Coronary artery (tissue), 2 donors: Measurements from ENCODE around the gene RND1.

Experiments used
- DNase-seq: peaks from one replicate; pipeline ENCODE4 v3.0.0-alpha.2; 2017; ENCODE audit warnings: low spot score
- H3K27ac ChIP-seq, 2 donors: fragments of 200-600 bp; sonication (generic); one replicate each; pipeline ENCODE4 v1.5.1; 2016 to 2019
- H3K4me3 ChIP-seq: fragments of 200-600 bp; sonication (generic); 2 replicates; pipeline ENCODE4 v1.5.1; 2016; ENCODE audit warnings: mild to moderate bottlenecking, moderate library complexity
- CTCF ChIP-seq: fragments of 200-600 bp; sonication (generic); IDR thresholded peaks from one replicate; pipeline ENCODE4 v1.5.1; 2019; ENCODE audit warnings: antibody characterized with exemption

The RND1 gene

DNA sequence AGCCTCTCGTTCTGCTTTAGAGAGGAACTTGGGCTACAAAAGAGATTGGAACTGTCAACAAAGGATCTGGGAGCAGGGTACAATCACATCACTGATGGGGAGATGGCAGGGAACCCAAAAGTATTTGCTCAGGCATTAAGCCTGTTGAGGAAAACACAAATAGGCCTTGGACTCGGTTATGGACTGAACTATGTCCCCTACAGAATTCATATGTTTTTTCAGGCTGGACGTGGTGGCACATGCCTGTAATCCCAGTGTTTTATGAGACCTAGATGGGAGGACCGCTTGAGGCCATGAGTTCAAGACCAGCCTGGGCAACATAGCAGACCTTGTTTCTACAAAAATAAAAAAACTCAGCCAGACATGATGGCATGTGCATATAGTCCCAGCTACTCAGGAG is 27.6 kb downstream of the RND1 start:
- Histone ChIP-seq H3K4me3 (no peak overlapping the region), H3K27ac (no peak overlapping the region)
- DNase-seq = no peak
- no peak for TF ChIP-seq CTCF

GRCh38 chr12:48832321-48833060 is 33.2 kb downstream of the RND1 start:
- no peak for DNase-seq
- Histone ChIP-seq H3K27ac (no peak overlapping the region), H3K4me3 (no peak overlapping the region)
- no peak for TF ChIP-seq CTCF

DNA sequence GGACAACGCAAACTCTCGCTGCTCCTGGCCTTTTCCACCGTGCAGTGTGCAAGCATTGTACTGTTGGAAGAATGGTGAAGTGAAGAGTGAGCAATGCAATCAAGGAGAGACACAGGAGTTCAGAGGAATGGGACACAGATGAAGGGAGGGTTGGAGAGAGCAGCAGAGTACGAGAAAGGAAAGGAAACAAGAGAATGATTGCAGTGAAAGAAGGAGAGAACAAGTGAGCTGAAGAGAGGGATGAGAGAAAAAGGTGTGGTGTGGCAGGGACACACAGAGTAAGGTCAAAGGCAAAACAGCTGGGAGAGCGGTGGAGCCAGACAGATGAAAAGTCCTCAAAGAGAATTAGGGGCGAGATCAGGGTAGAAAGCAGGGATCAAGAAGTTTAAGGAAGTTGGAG is 34.4 kb downstream of the RND1 start:
- Histone ChIP-seq H3K27ac (no peak overlapping the region), H3K4me3 (no peak overlapping the region)
- TF ChIP-seq CTCF = no peak
- DNase-seq = no peak

- no peak for DNase-seq
- H3K27ac ChIP-seq = no peak overlapping the region
- H3K4me3 ChIP-seq = no peak overlapping the region
- no peak for TF ChIP-seq CTCF
These were observed 36.7 kb downstream of the RND1 start for GRCh38 chr12:48828841-48829575.

DNA sequence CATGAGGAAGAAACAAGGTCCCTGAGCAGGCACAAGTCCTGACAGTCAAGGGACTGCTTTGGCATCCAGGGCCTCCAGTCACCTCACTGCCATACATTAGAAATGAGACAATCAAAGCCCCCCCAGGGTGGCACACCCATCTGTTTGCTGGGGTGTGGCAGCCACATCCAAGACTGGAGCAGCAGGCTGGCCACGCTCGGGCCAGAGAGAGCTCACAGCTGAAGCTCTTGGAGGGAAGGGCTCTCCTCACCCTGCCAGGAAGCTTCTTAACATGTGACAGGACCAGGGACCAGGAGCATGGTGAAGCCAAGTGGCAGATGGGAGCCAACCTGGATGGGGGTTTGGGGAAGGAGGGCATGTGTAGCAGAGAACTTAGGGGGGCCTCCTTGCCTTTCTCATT is 37.4 kb downstream of the RND1 start:
- no peak for DNase-seq
- no peak overlapping the region for H3K27ac ChIP-seq
- no peak overlapping the region for H3K4me3 ChIP-seq
- no peak for TF ChIP-seq CTCF

DNA sequence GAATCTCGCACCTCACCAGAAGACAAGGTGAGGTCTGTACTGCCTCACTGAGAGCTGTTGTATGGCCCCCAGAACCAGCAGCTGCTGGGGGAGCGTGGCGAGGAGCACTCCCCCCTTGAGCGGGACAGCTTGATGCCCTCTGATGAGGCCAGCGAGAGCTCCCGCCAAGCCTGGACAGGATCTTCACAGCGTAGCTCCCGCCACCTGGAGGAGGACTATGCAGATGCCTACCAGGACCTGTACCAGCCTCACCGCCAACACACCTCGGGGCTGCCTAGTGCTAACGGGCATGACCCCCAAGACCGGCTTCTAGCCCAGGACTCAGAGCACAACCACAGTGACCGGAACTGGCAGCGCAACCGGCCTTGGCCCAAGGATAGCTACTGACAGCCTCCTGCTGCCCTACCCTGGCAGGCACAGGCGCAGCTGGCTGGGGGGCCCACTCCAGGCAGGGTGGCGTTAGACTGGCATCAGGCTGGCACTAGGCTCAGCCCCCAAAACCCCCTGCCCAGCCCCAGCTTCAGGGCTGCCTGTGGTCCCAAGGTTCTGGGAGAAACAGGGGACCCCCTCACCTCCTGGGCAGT is 38.1 kb downstream of the RND1 start:
- DNase-seq = no peak
- Histone ChIP-seq H3K27ac (no peak overlapping the region), H3K4me3 (no peak overlapping the region)
- TF ChIP-seq CTCF = no peak
